Transverse colon (tissue), 4 donors: Measurements from ENCODE around the gene CRB2. TPM values are rescaled to one million over a fixed set of nuclear protein-coding genes. Genes with fewer than 3 reads are reported as not detected.

ENCODE experiments used
- DNase-seq: peaks from one replicate; pipeline ENCODE4 v3.0.0-alpha.2; 2019
- H3K27ac ChIP-seq, 4 donors: fragments of 200-600 bp; sonication (generic); 2 replicates each; pipeline ENCODE4 v1.5.1; 2016 to 2018; ENCODE audit warnings: inconsistent platforms in 4 of 4
- H3K27me3 ChIP-seq: fragments of 200-600 bp; sonication (generic); 2 replicates; pipeline ENCODE4 v1.5.1; 2017; ENCODE audit warnings: inconsistent platforms
- H3K36me3 ChIP-seq, 4 donors: fragments of 200-600 bp; sonication (generic); 2 replicates each; pipeline ENCODE4 v1.5.1; 2017 to 2019; ENCODE audit warnings: inconsistent platforms in 4 of 4
- H3K4me1 ChIP-seq, 4 donors: fragments of 200-600 bp; sonication (generic); 2 replicates each; pipeline ENCODE4 v1.5.1; 2017 to 2020; ENCODE audit warnings: inconsistent platforms in 4 of 4
- H3K4me3 ChIP-seq, 4 donors: fragments of 200-600 bp; sonication (generic); 1 replicate in 1 of 4; 2 replicates in 3 of 4; pipeline versions ENCODE4 v1.5.1 to v1.6.1; 2017 to 2019; ENCODE audit warnings: inconsistent platforms in 4 of 4
- H3K9me3 ChIP-seq, 2 donors: fragments of 200-600 bp; sonication (generic); 2 replicates each; pipeline ENCODE4 v1.5.1; 2017 to 2019; ENCODE audit warnings: inconsistent platforms in 2 of 2
- CTCF ChIP-seq, 5 experiments: fragments of 200-600 bp in 3 of 5; fragments of 450-650 bp in 2 of 5; sonication (generic) in 3 of 5; IDR thresholded peaks; 1 replicate in 2 of 5; 2 replicates in 3 of 5; pipeline ENCODE4 v1.5.1; 2016 to 2017; ENCODE audit warnings: antibody characterized with exemption in 5 of 5, inconsistent platforms in 3 of 5, mild to moderate bottlenecking in 2 of 5, moderate library complexity in 1 of 5
- EP300 ChIP-seq: sonication (generic); formaldehyde crosslinking; IDR thresholded peaks from one replicate; pipeline ENCODE4 v1.6.1; 2017; ENCODE audit warnings: antibody characterized with exemption, low read depth
- POLR2A ChIP-seq: fragments of 450-650 bp; IDR thresholded peaks from one replicate; pipeline ENCODE4 v1.6.1; 2016; ENCODE audit warnings: antibody characterized with exemption, mild to moderate bottlenecking, moderate library complexity
- POLR2AphosphoS5 ChIP-seq, 3 donors: sonication (generic); formaldehyde crosslinking; IDR thresholded peaks; one replicate each; pipeline ENCODE4 v1.6.1; 2016; ENCODE audit warnings: antibody characterized with exemption in 3 of 3
- WGBS, 2 donors: methylation state at CpG; one replicate each; pipeline ENCODE4 v1.1.5; 2018; ENCODE audit warnings: low coverage in 1 of 2; 5-methylcytosine and 5-hydroxymethylcytosine counted together
- in situ Hi-C, 4 donors: fragments of 200-750 bp; cut with MboI; loops; one replicate each; pipeline versions ENCODE4 v1.15.0 to v1.15.1; 2017; ENCODE audit warnings: low sequenced_read_pairs in 3 of 4, low pct_ligation_motif_present in 1 of 4, low pct_unique_long_range_greater_than_20kb in 1 of 4
- intact Hi-C: fragments of 100-400 bp; cut with DNase I; formaldehyde crosslinking; loops from one replicate; pipeline ENCODE4 v1.15.1; 2023; ENCODE audit warnings: low total_unique reads
- total RNA-seq, 4 donors: library from RNA; depleted of rRNA; stranded (reverse); fragments of >200 nt; gene quantifications; one replicate each; pipeline ENCODE4 v1.1.0, GENCODE V29; 2016

The CRB2 gene
- total RNA-seq, 4 donors from 2014 or later, result 0.32 to 0.82 (median 0.75) TPM; not detected in 1

GRCh38 chr9:123421801-123422455 is 65.9 kb downstream of the CRB2 start:
- no peaks in the 10 kb centered on the region for H3K27me3 ChIP-seq
- no peaks in the 10 kb centered on the region for H3K9me3 ChIP-seq
- DNase-seq, result no peak
- H3K27ac ChIP-seq, result no peak overlapping the region
- intact Hi-C loops (no loop called here), in situ Hi-C loops (loop anchor here in 3 of 4 donors (25.0 kb wide), 1 partner anchor 615 kb away; no protein-coding TSS in a partner anchor)
- no peak overlapping the region for H3K4me3 ChIP-seq
- 91 to 93% methylated on average over 2 to 8 of the region's 8 CpGs for WGBS, 2 donors
- no peaks in the 10 kb centered on the region for H3K4me1 ChIP-seq
- H3K36me3 ChIP-seq, result no peaks in the 10 kb centered on the region
- TF ChIP-seq CTCF (IDR thresholded peaks at IDR 0.05) (no peak), POLR2A (no peak), POLR2AphosphoS5 (IDR thresholded peaks at IDR 0.05) (no peak), EP300 (no peak)

- no peaks in the 10 kb centered on the region for H3K4me1 ChIP-seq
- no peak overlapping the region for H3K4me3 ChIP-seq
- no peaks in the 10 kb centered on the region for H3K9me3 ChIP-seq
- no peak for DNase-seq
- in situ Hi-C loops (loop anchor here in 3 of 4 donors (25.0 kb wide), 1 partner anchor 615 kb away; no protein-coding TSS in a partner anchor), intact Hi-C loops (no loop called here)
- H3K36me3 ChIP-seq, result peaks cover 0 to 2% (median 0%) of the 10 kb centered on the region in 4 donors
- no peak for TF ChIP-seq POLR2A
- TF ChIP-seq POLR2AphosphoS5 (IDR thresholded peaks at IDR 0.05), result no peak
- no peak for TF ChIP-seq EP300
- TF ChIP-seq CTCF (IDR thresholded peaks at IDR 0.05), result no peak
- H3K27ac ChIP-seq, result no peak overlapping the region
- no peaks in the 10 kb centered on the region for H3K27me3 ChIP-seq
- WGBS, 2 donors, result 78 to 89% methylated on average over 6 to 21 of the region's 21 CpGs
These were observed 66.8 kb downstream of the CRB2 start for GRCh38 chr9:123422635-123423310.

DNA sequence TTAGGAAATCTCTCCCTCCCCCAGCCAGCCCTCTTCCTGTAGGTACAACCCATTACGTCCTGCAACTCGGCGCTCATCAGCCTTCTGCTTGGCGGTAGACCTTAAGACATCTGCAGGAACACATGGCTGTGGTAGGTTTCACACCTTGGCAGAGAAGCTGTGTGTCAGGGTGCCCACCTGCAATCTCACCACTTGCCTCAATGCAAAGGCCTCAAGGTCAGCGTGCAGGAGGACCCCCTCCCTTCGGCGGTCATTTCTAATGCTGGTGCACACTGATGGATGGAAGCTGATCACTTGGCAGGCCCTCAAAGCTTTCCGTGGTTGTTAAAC is 67.3 kb downstream of the CRB2 start:
- WGBS, 2 donors, result 92% methylated on average over 8 of the region's 8 CpGs; no CpG with 5 or more reads in 1 of the 2 donors

More for the DNA sequence above, 67.3 kb downstream of the CRB2 start:
- H3K4me1 ChIP-seq, result no peaks in the 10 kb centered on the region
- H3K36me3 ChIP-seq, result peaks cover 0 to 4% (median 0%) of the 10 kb centered on the region in 4 donors
- no peak overlapping the region for H3K27ac ChIP-seq
- H3K4me3 ChIP-seq, result no peak overlapping the region
- in situ Hi-C loops (loop anchor here in 3 of 4 donors (25.0 kb wide), 1 partner anchor 614 kb away; no protein-coding TSS in a partner anchor), intact Hi-C loops (no loop called here)
- TF ChIP-seq CTCF (IDR thresholded peaks at IDR 0.05) (no peak), POLR2AphosphoS5 (IDR thresholded peaks at IDR 0.05) (no peak), EP300 (no peak)
- no peak for DNase-seq
- H3K9me3 ChIP-seq, result no peaks in the 10 kb centered on the region
- H3K27me3 ChIP-seq, result no peaks in the 10 kb centered on the region
